ENCODE results near the gene PTGS2. TPM values are rescaled to one million over a fixed set of nuclear protein-coding genes. Genes with fewer than 3 reads are reported as not detected.
"Not testable (repeated sequence)": the region's sequence is repeated elsewhere in the genome, so short reads cannot be mapped to it uniquely, and the experiment has no call there.

Gene PTGS2
- total and polyA plus RNA-seq, 5 donors: 2.3 to 8.4 (median 6.1) TPM

DNA sequence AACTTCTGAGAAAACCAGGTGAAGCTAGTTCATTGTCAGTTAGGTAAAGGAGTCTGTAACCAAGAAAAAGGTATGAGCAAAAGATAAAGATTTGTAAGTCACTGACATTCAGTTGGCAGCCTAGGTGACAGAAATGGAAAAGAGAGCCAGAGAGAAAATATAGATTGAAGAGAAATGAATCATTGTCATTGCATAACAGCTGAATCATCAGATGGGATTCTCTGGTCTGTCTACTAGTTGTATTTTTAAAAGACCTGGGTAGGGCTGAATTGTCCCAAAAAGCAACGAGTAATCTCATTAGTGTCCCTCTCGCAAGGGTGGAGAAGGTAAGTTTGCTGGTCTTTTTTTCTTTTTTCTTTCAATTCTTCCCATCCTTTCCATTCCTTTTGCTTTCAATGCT, 36.6 kb downstream of the PTGS2 start:
- Histone ChIP-seq H3K4me1 (ENCODE audit: control insufficient read depth, insufficient read depth, low read length) (no peaks in the 10 kb centered on the region), H3K27ac (ENCODE audit: low read length) (no peak overlapping the region), H3K4me3 (ENCODE audit: low read length) (no peak overlapping the region), H3K27me3 (ENCODE audit: control insufficient read depth, insufficient read depth) (no peaks in the 10 kb centered on the region), H3K9me3 (ENCODE audit: control insufficient read depth, low read length) (no peaks in the 10 kb centered on the region)
- ATAC-seq (no peak), DNase-seq (no peak)
- WGBS: 84% methylated on average over 2 of the region's 2 CpGs
- intact Hi-C loops (cut with DNase I): no loop called here

GRCh38 chr1:186637567-186637966, 42.7 kb downstream of the PTGS2 start:
- WGBS: 73% methylated on average over 16 of the region's 16 CpGs
- ATAC-seq; H3K27me3 ChIP-seq (ENCODE audit: control insufficient read depth, insufficient read depth); H3K27ac ChIP-seq (ENCODE audit: low read length); H3K9me3 ChIP-seq (ENCODE audit: control insufficient read depth, low read length); DNase-seq; H3K4me1 ChIP-seq (ENCODE audit: control insufficient read depth, insufficient read depth, low read length); H3K4me3 ChIP-seq (ENCODE audit: low read length); intact Hi-C loops (cut with DNase I): not testable (repeated sequence)

- Histone ChIP-seq H3K27me3 (ENCODE audit: control insufficient read depth, insufficient read depth) (no peaks in the 10 kb centered on the region), H3K4me3 (ENCODE audit: low read length) (no peak overlapping the region), H3K27ac (ENCODE audit: low read length) (no peak overlapping the region), H3K9me3 (ENCODE audit: control insufficient read depth, low read length) (no peaks in the 10 kb centered on the region), H3K4me1 (ENCODE audit: control insufficient read depth, insufficient read depth, low read length) (no peaks in the 10 kb centered on the region)
- DNase-seq (no peak), ATAC-seq (no peak)
- intact Hi-C loops (cut with DNase I): no loop called here
- WGBS: 88% methylated on average over 2 of the region's 2 CpGs
These were observed 43.4 kb downstream of the PTGS2 start for GRCh38 chr1:186636786-186637185.

- intact Hi-C loops (cut with DNase I): no loop called here
- H3K27me3 ChIP-seq (ENCODE audit: control insufficient read depth, insufficient read depth): no peaks in the 10 kb centered on the region
- no peaks in the 10 kb centered on the region for H3K9me3 ChIP-seq (ENCODE audit: control insufficient read depth, low read length)
- WGBS: 94% methylated on average over 2 of the region's 2 CpGs
- no peak for ATAC-seq
- no peak overlapping the region for H3K4me3 ChIP-seq (ENCODE audit: low read length)
- no peak for DNase-seq
- H3K27ac ChIP-seq (ENCODE audit: low read length): no peak overlapping the region
- no peaks in the 10 kb centered on the region for H3K4me1 ChIP-seq (ENCODE audit: control insufficient read depth, insufficient read depth, low read length)
These were observed 45.7 kb downstream of the PTGS2 start for GRCh38 chr1:186634511-186634910.

- Histone ChIP-seq H3K4me3 (ENCODE audit: low read length) (no peak overlapping the region), H3K9me3 (ENCODE audit: control insufficient read depth, low read length) (no peaks in the 10 kb centered on the region), H3K4me1 (ENCODE audit: control insufficient read depth, insufficient read depth, low read length) (no peaks in the 10 kb centered on the region), H3K27me3 (ENCODE audit: control insufficient read depth, insufficient read depth) (no peaks in the 10 kb centered on the region), H3K27ac (ENCODE audit: low read length) (no peak overlapping the region)
- intact Hi-C loops (cut with DNase I): no loop called here
- WGBS: 67% methylated on average over 1 of the region's 1 CpG
- DNase-seq (no peak), ATAC-seq (peak in 1 of 2 donors; percentile 25)
These were observed 47.1 kb downstream of the PTGS2 start for GRCh38 chr1:186633116-186633515.

GRCh38 chr1:186629341-186629740, 50.9 kb downstream of the PTGS2 start:
- ATAC-seq (no peak), DNase-seq (no peak)
- Histone ChIP-seq H3K27ac (ENCODE audit: low read length) (no peak overlapping the region), H3K27me3 (ENCODE audit: control insufficient read depth, insufficient read depth) (no peaks in the 10 kb centered on the region), H3K4me1 (ENCODE audit: control insufficient read depth, insufficient read depth, low read length) (no peaks in the 10 kb centered on the region), H3K9me3 (ENCODE audit: control insufficient read depth, low read length) (no peaks in the 10 kb centered on the region), H3K4me3 (ENCODE audit: low read length) (no peak overlapping the region)
- WGBS: 90% methylated on average over 1 of the region's 1 CpG
- intact Hi-C loops (cut with DNase I): no loop called here

DNA sequence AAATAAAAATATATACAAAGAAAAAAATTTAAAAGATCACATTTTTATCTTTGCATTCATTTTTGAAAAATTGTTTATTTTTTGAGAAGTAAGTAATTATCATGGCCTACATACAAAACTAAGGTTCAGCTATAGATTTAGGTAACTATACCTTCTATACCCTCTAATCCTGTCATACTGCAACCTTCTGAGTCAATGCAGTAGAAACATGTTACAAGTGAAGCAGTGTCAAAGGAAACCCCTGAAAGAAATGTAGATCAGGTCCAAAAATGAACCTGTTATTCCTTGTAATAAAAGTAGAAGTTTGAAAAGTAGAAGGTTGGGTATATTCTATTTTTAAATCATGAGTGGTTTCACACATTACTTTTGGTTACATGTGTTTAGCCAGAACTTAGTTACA, 51.3 kb downstream of the PTGS2 start:
- ATAC-seq (no peak), DNase-seq (no peak)
- Histone ChIP-seq H3K9me3 (ENCODE audit: control insufficient read depth, low read length) (no peaks in the 10 kb centered on the region), H3K4me3 (ENCODE audit: low read length) (no peak overlapping the region), H3K4me1 (ENCODE audit: control insufficient read depth, insufficient read depth, low read length) (no peaks in the 10 kb centered on the region), H3K27ac (ENCODE audit: low read length) (no peak overlapping the region), H3K27me3 (ENCODE audit: control insufficient read depth, insufficient read depth) (no peaks in the 10 kb centered on the region)
- intact Hi-C loops (cut with DNase I): no loop called here

DNA sequence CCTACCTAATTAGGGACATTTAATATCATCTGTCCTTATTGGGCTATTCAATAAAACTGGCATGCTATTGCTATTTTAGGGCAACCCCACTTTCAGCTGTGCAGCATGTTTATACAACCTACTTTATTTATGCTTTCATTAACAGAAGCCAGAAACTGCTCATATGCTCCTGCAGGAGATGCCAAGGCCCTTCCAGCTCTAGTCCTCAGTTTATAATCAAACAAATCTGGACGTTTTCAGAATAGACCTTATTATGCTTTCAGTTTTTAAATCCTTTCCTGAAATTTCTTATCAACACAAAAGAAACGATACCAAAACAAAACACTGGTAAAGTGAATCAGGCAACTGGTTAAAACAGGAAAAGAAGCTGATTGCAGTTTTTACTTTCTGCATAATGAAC, 53.2 kb downstream of the PTGS2 start:
- no peaks in the 10 kb centered on the region for H3K9me3 ChIP-seq (ENCODE audit: control insufficient read depth, low read length)
- 6% methylated on average over 2 of the region's 2 CpGs for WGBS
- DNase-seq: no peak
- ATAC-seq: peak in 1 of 2 donors; percentile 72
- H3K4me3 ChIP-seq (ENCODE audit: low read length): no peak overlapping the region
- no peaks in the 10 kb centered on the region for H3K27me3 ChIP-seq (ENCODE audit: control insufficient read depth, insufficient read depth)
- H3K27ac ChIP-seq (ENCODE audit: low read length): no peak overlapping the region
- H3K4me1 ChIP-seq (ENCODE audit: control insufficient read depth, insufficient read depth, low read length): no peaks in the 10 kb centered on the region
- intact Hi-C loops (cut with DNase I): no loop called here

DNA sequence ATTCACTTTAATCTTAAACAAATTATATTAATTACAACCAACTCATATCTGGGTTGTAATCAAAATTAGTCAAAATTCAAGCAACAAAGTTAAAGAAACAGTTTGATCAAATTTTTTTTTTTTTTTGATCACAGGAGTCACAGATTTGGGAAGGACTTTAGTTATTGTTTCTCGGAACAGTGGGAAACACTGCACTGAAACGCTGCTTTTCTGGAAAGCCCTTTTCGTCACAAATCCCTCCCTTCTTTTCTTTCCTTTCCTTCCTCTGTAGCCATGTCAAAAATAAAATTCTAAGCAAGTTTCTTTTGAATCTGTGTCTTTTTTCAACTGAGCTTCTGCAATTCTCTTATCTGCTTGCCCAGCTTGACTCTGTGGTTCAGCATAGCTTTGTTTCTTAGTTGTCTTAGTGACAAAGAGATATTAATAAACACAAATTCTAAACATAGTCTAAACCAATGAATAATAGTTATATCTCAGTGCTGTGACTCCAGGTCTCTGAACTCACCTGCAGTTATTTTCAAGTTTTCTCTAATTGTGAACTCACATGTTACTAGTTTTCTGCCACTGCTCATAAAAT, 53.8 kb downstream of the PTGS2 start:
- intact Hi-C loops (cut with DNase I): no loop called here
- Histone ChIP-seq H3K4me1 (ENCODE audit: control insufficient read depth, insufficient read depth, low read length) (no peaks in the 10 kb centered on the region), H3K27ac (ENCODE audit: low read length) (no peak overlapping the region), H3K4me3 (ENCODE audit: low read length) (peak overlapping the region; percentile 32), H3K27me3 (ENCODE audit: control insufficient read depth, insufficient read depth) (no peaks in the 10 kb centered on the region), H3K9me3 (ENCODE audit: control insufficient read depth, low read length) (no peaks in the 10 kb centered on the region)
- 16% methylated on average over 3 of the region's 3 CpGs for WGBS
- DNase-seq (no peak), ATAC-seq (peak; percentile 70 to 83)

DNA sequence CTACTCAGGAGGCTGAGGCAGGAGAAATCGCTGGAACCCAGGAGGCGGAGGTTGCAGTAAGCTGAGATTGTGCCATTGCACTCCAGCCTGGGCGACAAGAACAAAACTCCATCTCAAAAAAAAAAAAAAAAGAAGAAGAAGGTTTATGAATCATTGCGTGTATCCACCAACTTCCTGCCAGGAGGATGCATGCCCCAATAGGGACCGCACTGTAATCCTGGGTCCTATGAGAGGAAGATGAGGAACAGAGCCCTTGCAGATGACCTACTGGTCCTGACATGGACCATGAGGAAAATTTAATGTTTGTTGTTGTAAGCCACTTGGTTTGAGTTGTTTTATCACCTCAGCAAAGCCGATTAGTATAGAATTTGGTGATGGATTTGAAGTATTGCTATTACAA, 56.7 kb downstream of the PTGS2 start:
- DNase-seq (no peak), ATAC-seq (no peak)
- no peak overlapping the region for H3K4me3 ChIP-seq (ENCODE audit: low read length)
- intact Hi-C loops (cut with DNase I): no loop called here
- 92% methylated on average over 6 of the region's 6 CpGs for WGBS
- no peaks in the 10 kb centered on the region for H3K27me3 ChIP-seq (ENCODE audit: control insufficient read depth, insufficient read depth)
- H3K4me1 ChIP-seq (ENCODE audit: control insufficient read depth, insufficient read depth, low read length): no peaks in the 10 kb centered on the region
- no peak overlapping the region for H3K27ac ChIP-seq (ENCODE audit: low read length)
- no peaks in the 10 kb centered on the region for H3K9me3 ChIP-seq (ENCODE audit: control insufficient read depth, low read length)

All from right cardiac atrium (tissue), 5 donors.